K562 (cell line): ENCODE measurements around the gene DNAJC11. TPM values are rescaled to one million over a fixed set of nuclear protein-coding genes. Genes with fewer than 3 reads are reported as not detected.

Source experiments
- ATAC-seq: fragments of 200-7000 bp; cut with Tn5 transposase; 3 replicates; pipeline ENCODE4 v1.9.1; 2020; ENCODE audit warnings: moderate library complexity
- BruUV-seq: library from RNA; stranded (reverse); fragments of 400-500 nt; replicated peaks from 2 replicates; lab custom pipeline; 2021; lab: Mats Ljungman, UMichigan
- CTCF ChIA-PET: fragments of 300-600 bp; formaldehyde crosslinking; extraction: SDS; loops from one replicate; lab custom pipeline; 2021; ENCODE audit warnings: low intra/inter-chr PET ratio; lab: Yijun Ruan, JAX
- POLR2A ChIA-PET: fragments of 300-600, 350-650 bp; sonication (Branson Sonifier 250); formaldehyde crosslinking; extraction: SDS; loops from one replicate; lab custom pipeline; 2021; ENCODE audit warnings: antibody characterized with exemption, inconsistent platforms; lab: Yijun Ruan, JAX
- DNase-seq, 4 experiments: peaks; one replicate each; pipeline versions ENCODE4 v3.0.0 to v3.0.0-alpha.2; 2011 to 2018; ENCODE audit warnings: low spot score in 3 of 4, mixed read lengths in 3 of 4; ENCODE audit errors: extremely low read depth in 1 of 4
- FAIRE-seq: peaks from 2 replicates; lab custom pipeline; 2011; peaks lifted over from hg19 to GRCh38; lab: Jason Lieb, UNC
- H2AFZ ChIP-seq: 2 replicates; pipeline ENCODE4 v1.6.0; 2011; ENCODE audit warnings: low read depth, low read length, control low read depth, inconsistent platforms
- H3K27ac ChIP-seq: fragments of 200-600 bp; 3 replicates; pipeline ENCODE4 v1.8.0; 2011; ENCODE audit warnings: low read depth, mild to moderate bottlenecking, control low read depth, inconsistent platforms, low read length, moderate library complexity, mixed read lengths; ENCODE audit errors: extremely low read depth
- H3K27me3 ChIP-seq, 2 experiments: fragments of 300-600 bp in 1 of 2; 2 replicates in 1 of 2; 3 replicates in 1 of 2; pipeline versions ENCODE4 v1.6.0 to v1.8.0; 2011; ENCODE audit warnings: inconsistent platforms in 2 of 2, low read length in 2 of 2, mild to moderate bottlenecking in 1 of 2, mixed read lengths in 1 of 2, moderate library complexity in 1 of 2; ENCODE audit not compliant: control insufficient read depth in 2 of 2, insufficient read depth in 2 of 2
- H3K36me3 ChIP-seq: fragments of 300-600 bp; 3 replicates; pipeline ENCODE4 v1.8.0; 2011; ENCODE audit warnings: mild to moderate bottlenecking, low read length, inconsistent platforms; ENCODE audit not compliant: control insufficient read depth, insufficient read depth
- H3K4me1 ChIP-seq, 2 experiments: fragments of 200-600 bp in 1 of 2; replicated peaks in 1 of 2; 2 replicates in 1 of 2; 3 replicates in 1 of 2; pipeline versions ENCODE4 v1.5.1 to v1.8.0; 2011; ENCODE audit warnings: inconsistent platforms in 2 of 2, low read length in 2 of 2, mild to moderate bottlenecking in 1 of 2, mixed read lengths in 1 of 2, moderate library complexity in 1 of 2; ENCODE audit not compliant: control insufficient read depth in 2 of 2, insufficient read depth in 2 of 2
- H3K4me2 ChIP-seq: 2 replicates; pipeline ENCODE4 v1.6.1; 2011; ENCODE audit warnings: low read length, control low read depth, inconsistent platforms, mixed read lengths; ENCODE audit not compliant: insufficient read depth
- H3K4me3 ChIP-seq: fragments of 200-600 bp; sonication (generic), shearing (Covaris generic); 2 replicates; pipeline ENCODE4 v1.5.1; 2016; ENCODE audit warnings: control low read depth, inconsistent platforms
- H3K79me2 ChIP-seq: fragments of 200-600 bp; 3 replicates; pipeline ENCODE4 v1.8.0; 2011; ENCODE audit warnings: low read length, inconsistent platforms; ENCODE audit not compliant: control insufficient read depth, insufficient read depth
- H3K9ac ChIP-seq, 2 experiments: 2 replicates each; pipeline versions ENCODE4 v1.6.0 to v1.6.1; 2011; ENCODE audit warnings: low read depth in 2 of 2, low read length in 2 of 2, control low read depth in 1 of 2, inconsistent platforms in 1 of 2, mild to moderate bottlenecking in 1 of 2, mixed read lengths in 1 of 2; ENCODE audit not compliant: insufficient read depth in 1 of 2
- H3K9me1 ChIP-seq: one replicate; pipeline ENCODE4 v1.6.0; 2011; ENCODE audit warnings: inconsistent platforms, mild to moderate bottlenecking, low read length, moderate library complexity; ENCODE audit not compliant: control insufficient read depth, insufficient read depth
- H3K9me3 ChIP-seq: replicated peaks from 2 replicates; pipeline ENCODE4 v1.5.1; 2011; ENCODE audit warnings: low read depth, low read length, inconsistent platforms; ENCODE audit not compliant: control insufficient read depth, insufficient read depth
- H4K20me1 ChIP-seq: replicated peaks from 2 replicates; pipeline ENCODE4 v1.6.1; 2011; ENCODE audit warnings: low read length, inconsistent platforms, mixed read lengths; ENCODE audit not compliant: control insufficient read depth, insufficient read depth
- CBX8 ChIP-seq: fragments of 200-600 bp; sonication (generic); IDR thresholded peaks from 2 replicates; pipeline ENCODE4 v1.6.1; 2012; ENCODE audit warnings: borderline replicate concordance, mixed run types, low read depth, mild to moderate bottlenecking, moderate library complexity, mixed read lengths, low read length, control low read depth, inconsistent platforms; ENCODE audit not compliant: poor library complexity, severe bottlenecking; ENCODE audit errors: extremely low read depth
- MTF1 ChIP-seq: fragments of 250-450 bp; sonication (Bioruptor Pico); IDR thresholded peaks from 2 replicates; pipeline ENCODE4 v1.9.0; 2021; ENCODE audit warnings: moderate library complexity, mild to moderate bottlenecking, inconsistent platforms, borderline replicate concordance
- POLR2G ChIP-seq: fragments of 200-400 bp; formaldehyde crosslinking; IDR thresholded peaks from 2 replicates; pipeline ENCODE4 v1.6.1; 2017; ENCODE audit warnings: low read depth, mild to moderate bottlenecking, antibody characterized with exemption, low read length, moderate library complexity
- RBFOX2 ChIP-seq: fragments of 200-400 bp; formaldehyde crosslinking; IDR thresholded peaks from 2 replicates; pipeline ENCODE4 v1.6.1; 2017; ENCODE audit warnings: low read depth, mild to moderate bottlenecking, low read length, moderate library complexity
- RNF2 ChIP-seq: sonication (generic); IDR thresholded peaks from 2 replicates; pipeline ENCODE4 v1.6.1; 2016
- TCF3 ChIP-seq: sonication (generic); formaldehyde crosslinking; IDR thresholded peaks from 2 replicates; pipeline ENCODE4 v1.4.0; 2020; ENCODE audit warnings: mild to moderate bottlenecking, missing genetic modification reagents
- WGBS: fragments of 100-300 bp; shearing (Covaris generic); methylation state at CpG from one replicate; pipeline ENCODE4 v1.1.6; 2016; ENCODE audit warnings: low coverage, mixed read lengths; ENCODE audit not compliant: insufficient coverage; ENCODE audit errors: missing lambda C conversion rate; 5-methylcytosine and 5-hydroxymethylcytosine counted together
- in situ Hi-C: fragments of 300-500 bp; cut with MboI; formaldehyde crosslinking; loops from 4 replicates; pipeline ENCODE4 v1.15.0; 2018; ENCODE audit warnings: inconsistent platforms, mixed read lengths
- intact Hi-C: fragments of 100-400 bp; cut with micrococcal nuclease; formaldehyde crosslinking; loops from 2 replicates; pipeline ENCODE4 v1.14.2; 2022
- polyA plus RNA-seq, 8 experiments: library from polyadenylated mRNA; depleted of rRNA in 4 of 8; stranded (reverse) in 5 of 8; unstranded in 3 of 8; fragments of >200 nt; fragmentation: Nextera tagmentation in 2 of 8; fragmentation: Illumina TruSeq in 1 of 8; extraction: Ambion mirVana in 2 of 8; extraction: Trizol in 1 of 8; gene quantifications; 2 replicates each; pipeline versions ENCODE4 v1.2.1 to v1.2.3, GENCODE V29; 2011 to 2014; ENCODE audit warnings: inconsistent platforms in 1 of 8, missing spikeins in 1 of 8
- total RNA-seq, 7 experiments: library from RNA; depleted of rRNA in 6 of 7; stranded (reverse); fragments of >200 nt in 6 of 7; fragmentation: Illumina TruSeq in 2 of 7; extraction: Trizol in 2 of 7; gene quantifications; 2 replicates each; pipeline versions ENCODE4 v1.2.1 to v1.2.3, GENCODE V29; 2011 to 2021; ENCODE audit warnings: low replicate concordance in 1 of 7

The DNAJC11 gene
- total and polyA plus RNA-seq, 9 of the 15 experiments (the other 6 are each of a cell fraction or from before 2014, with no cell fraction given) = 14.1 to 123 (median 76.6) TPM

DNA sequence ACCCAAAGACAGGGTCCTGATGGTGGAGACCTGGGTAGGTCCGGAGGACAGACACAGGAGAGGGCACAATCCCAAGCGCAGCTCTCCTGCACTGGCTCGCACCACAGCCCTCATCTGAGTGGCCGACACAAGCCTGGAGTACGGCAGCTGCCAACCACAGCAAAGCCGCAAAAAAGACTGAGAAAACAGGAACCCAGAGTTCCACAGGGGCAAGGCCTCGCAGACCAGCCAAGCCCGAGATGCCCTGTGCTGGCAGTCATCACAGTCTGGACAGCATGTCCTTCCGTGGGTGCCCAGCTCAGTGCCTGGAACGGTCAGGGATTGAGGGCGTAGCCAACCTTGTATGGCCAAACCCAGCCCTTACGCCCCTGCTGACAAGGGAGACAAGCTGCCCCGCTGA lies 110.4 kb downstream of the DNAJC11 start:
- Histone ChIP-seq H3K27me3 (no peaks in the 10 kb centered on the region), H3K36me3 (peaks cover 100% of the 10 kb centered on the region), H3K79me2 (peaks cover 16% of the 10 kb centered on the region), H3K27ac (no peak overlapping the region), H4K20me1 (peaks cover 19% of the 10 kb centered on the region; the same call in 1 of the 2 replicates), H2AFZ (no peak overlapping the region), H3K9me3 (no peaks in the 10 kb centered on the region), H3K9ac (peak overlapping the region in 1 of 2 experiments; percentile 66; a peak in 1 of 4 replicates), H3K9me1 (peaks cover 9% of the 10 kb centered on the region), H3K4me2 (no peak overlapping the region)
- in situ Hi-C loops = no loop called here
- POLR2A ChIA-PET = interaction anchor here (0.6 to 4.2 kb wide), 5 partner anchors 10 to 50 kb away, joined by 3 to 59 read pairs (median 7); partner anchors contain the start of genes KLHL21 and ZBTB48
- FAIRE-seq (no peak), DNase-seq (no peak)
- 95% methylated on average over 13 of the region's 13 CpGs for WGBS
- TF ChIP-seq RNF2 (no peak), CBX8 (no peak), MTF1 (CRISPR knock-in tag) (no peak), TCF3 (CRISPR knock-in tag) (no peak), RBFOX2 (peak; percentile 60; the same call in 1 of the 2 replicates), POLR2G (peak; percentile 69)
- TF ChIP-seq, all 486 proteins: peak for 2
- BruUV-seq = no TSS peak
- Histone ChIP-seq H3K4me3 (no peak overlapping the region), H3K4me1 (peaks cover 0 to 39% of the 10 kb centered on the region in 2 experiments; a peak in 1 of 5 replicates)
- CTCF ChIA-PET = no interaction called here
- intact Hi-C loops = no loop called here
- ATAC-seq = no peak
